ENCODE measurements around the gene PANK1. TPM values are rescaled to one million over a fixed set of nuclear protein-coding genes. Genes with fewer than 3 reads are reported as not detected.

PANK1 gene
- total RNA-seq, 1 experiment from 2014 or later, result 33.2 TPM

DNA sequence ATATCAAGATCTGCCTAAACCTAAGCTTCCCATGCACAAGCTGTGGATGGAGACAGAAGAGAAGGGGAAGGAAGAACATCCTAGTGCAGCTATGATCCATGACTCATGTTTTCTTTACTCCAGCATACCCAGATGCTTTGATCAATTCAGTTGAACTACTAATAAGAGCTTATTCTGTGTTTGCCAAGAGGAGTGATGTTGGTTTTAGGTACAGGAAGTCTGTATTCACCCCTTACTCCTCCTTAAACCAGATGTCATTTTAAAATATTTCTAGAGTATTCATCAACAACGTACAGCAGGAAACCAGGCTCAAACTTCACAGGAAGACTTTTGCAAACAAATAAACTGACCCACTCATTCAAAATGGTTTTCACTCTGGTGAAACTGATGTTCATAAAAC lies 29.2 kb downstream of the PANK1 start:
- Histone ChIP-seq H4K8ac (replicated peaks; ENCODE audit: insufficient read length, low read depth, low read length) (no peak overlapping the region), H3K27ac (ENCODE audit: insufficient read length, low read depth, low read length) (no peak overlapping the region), H3K14ac (ENCODE audit: insufficient read depth, low read length) (no peak overlapping the region), H3K79me1 (ENCODE audit: insufficient read depth, low read depth, low read length, poor library complexity, severe bottlenecking) (peaks cover 4% of the 10 kb centered on the region), H2BK120ac (ENCODE audit: low read depth, low read length, poor library complexity, severe bottlenecking) (no peak overlapping the region), H2AK5ac (ENCODE audit: insufficient read length, low read length) (no peak overlapping the region), H2BK12ac (ENCODE audit: insufficient read length, low read depth, low read length) (no peak overlapping the region), H4K91ac (ENCODE audit: insufficient read length, low read depth, low read length) (no peak overlapping the region), H3K56ac (ENCODE audit: insufficient read length, low read depth, low read length) (no peak overlapping the region), H4K5ac (ENCODE audit: insufficient read length, low read depth, low read length) (no peak overlapping the region), H3K4me2 (ENCODE audit: insufficient read depth, insufficient read length, low read length) (no peak overlapping the region), H3K23ac (ENCODE audit: insufficient read length, low read depth, low read length) (no peak overlapping the region), H3K23me2 (ENCODE audit: insufficient read length, low read depth, low read length, poor library complexity, severe bottlenecking) (no peaks in the 10 kb centered on the region), H3K18ac (ENCODE audit: insufficient read length, low read depth, low read length) (no peak overlapping the region), H3K4me1 (ENCODE audit: insufficient read depth, low read length) (peaks cover 8% of the 10 kb centered on the region; the same call in 1 of the 2 replicates), H3K4ac (ENCODE audit: low read depth, low read length) (no peak overlapping the region), H3K27me3 (ENCODE audit: insufficient read depth, low read length) (no peaks in the 10 kb centered on the region), H2BK20ac (ENCODE audit: low read depth, low read length, poor library complexity, severe bottlenecking) (no peak overlapping the region), H4K20me1 (ENCODE audit: control insufficient read depth, insufficient read depth, insufficient read length) (no peaks in the 10 kb centered on the region), H3K9me3 (ENCODE audit: control insufficient read depth, low read depth, low read length) (peaks cover 21% of the 10 kb centered on the region), H2BK5ac (ENCODE audit: insufficient read length, low read length) (no peak overlapping the region), H3K79me2 (ENCODE audit: insufficient read depth, low read length) (peaks cover 3% of the 10 kb centered on the region; the same call in 1 of the 2 replicates), H3K9ac (ENCODE audit: extremely low read depth, insufficient read length, low read length) (no peak overlapping the region), H2BK15ac (ENCODE audit: low read depth, low read length) (no peak overlapping the region), H3T11ph (ENCODE audit: low read length) (no peak overlapping the region), H2AFZ (ENCODE audit: low read length) (no peak overlapping the region)
- no CpG with 5 or more reads among the region's 1 CpG for WGBS (ENCODE audit: extremely low coverage, insufficient read length, low lambda C conversion rate)
- H3K36me3 Mint-ChIP-seq (ENCODE audit: insufficient read depth in 1 of 3, low read depth in 3 of 3), result peaks cover 36 to 42% (median 37%) of the 10 kb centered on the region in 3 experiments
- no peak for DNase-seq
- no peak overlapping the region for H3K4me3 Mint-ChIP-seq
- H3K4me1 Mint-ChIP-seq, result peaks cover 31 to 48% of the 10 kb centered on the region in 2 experiments
- TF ChIP-seq, protein P1, sequence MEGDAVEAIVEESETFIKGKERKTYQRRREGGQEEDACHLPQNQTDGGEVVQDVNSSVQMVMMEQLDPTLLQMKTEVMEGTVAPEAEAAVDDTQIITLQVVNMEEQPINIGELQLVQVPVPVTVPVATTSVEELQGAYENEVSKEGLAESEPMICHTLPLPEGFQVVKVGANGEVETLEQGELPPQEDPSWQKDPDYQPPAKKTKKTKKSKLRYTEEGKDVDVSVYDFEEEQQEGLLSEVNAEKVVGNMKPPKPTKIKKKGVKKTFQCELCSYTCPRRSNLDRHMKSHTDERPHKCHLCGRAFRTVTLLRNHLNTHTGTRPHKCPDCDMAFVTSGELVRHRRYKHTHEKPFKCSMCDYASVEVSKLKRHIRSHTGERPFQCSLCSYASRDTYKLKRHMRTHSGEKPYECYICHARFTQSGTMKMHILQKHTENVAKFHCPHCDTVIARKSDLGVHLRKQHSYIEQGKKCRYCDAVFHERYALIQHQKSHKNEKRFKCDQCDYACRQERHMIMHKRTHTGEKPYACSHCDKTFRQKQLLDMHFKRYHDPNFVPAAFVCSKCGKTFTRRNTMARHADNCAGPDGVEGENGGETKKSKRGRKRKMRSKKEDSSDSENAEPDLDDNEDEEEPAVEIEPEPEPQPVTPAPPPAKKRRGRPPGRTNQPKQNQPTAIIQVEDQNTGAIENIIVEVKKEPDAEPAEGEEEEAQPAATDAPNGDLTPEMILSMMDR (conservative IDR thresholded peaks at IDR 0.05), result no peak
- H3K27ac Mint-ChIP-seq, result 0 out of 7 replicates have a peak overlapping the region, but pooled peaks of 1 of the 3 experiments have one; percentile 24
- H3K27me3 Mint-ChIP-seq (ENCODE audit: low read depth), result no peaks in the 10 kb centered on the region
- peaks cover 25 to 26% of the 10 kb centered on the region in 2 experiments for H3K9me3 Mint-ChIP-seq

Data from H9 (cell line).